Vagina (tissue), 2 donors: ENCODE results near the gene ASPDH.

Experiments used
- CTCF ChIP-seq, 3 experiments: fragments of 450-650 bp in 2 of 3; fragments of 200-600 bp in 1 of 3; sonication (generic) in 1 of 3; IDR thresholded peaks; one replicate each; pipeline ENCODE4 v1.5.1; 2017 to 2019; ENCODE audit warnings: antibody characterized with exemption in 3 of 3, mild to moderate bottlenecking in 2 of 3, moderate library complexity in 2 of 3
- POLR2A ChIP-seq, 2 donors: fragments of 450-650 bp; IDR thresholded peaks; one replicate each; pipeline ENCODE4 v1.6.1; 2017; ENCODE audit warnings: antibody characterized with exemption in 2 of 2, mild to moderate bottlenecking in 2 of 2, moderate library complexity in 2 of 2

- TF ChIP-seq CTCF (IDR thresholded peaks at IDR 0.05) (no peak), POLR2A (IDR thresholded peaks at IDR 0.05) (no peak)
Measured at GRCh38 chr19:50550594-50550966, 36.9 kb upstream of the ASPDH start.
